ENCODE results near the gene PLEKHA6. TPM values are rescaled to one million over a fixed set of nuclear protein-coding genes. Genes with fewer than 3 reads are reported as not detected.

The PLEKHA6 gene
- total RNA-seq, 1 experiment from 2014 or later: 0.07 TPM

- no peak for DNase-seq (ENCODE audit: extremely low read depth, low read depth)
These were observed 137.5 kb downstream of the PLEKHA6 start for GRCh38 chr1:204222006-204222763.

- DNase-seq (ENCODE audit: extremely low read depth, low read depth): no peak
These were observed 138.5 kb downstream of the PLEKHA6 start for GRCh38 chr1:204221271-204221670.

- DNase-seq (ENCODE audit: extremely low read depth, low read depth): no peak
These were observed 139.6 kb downstream of the PLEKHA6 start for GRCh38 chr1:204219971-204220616.

GRCh38 chr1:204218552-204218951, 141.2 kb downstream of the PLEKHA6 start:
- no peak for DNase-seq (ENCODE audit: extremely low read depth, low read depth)

DNA sequence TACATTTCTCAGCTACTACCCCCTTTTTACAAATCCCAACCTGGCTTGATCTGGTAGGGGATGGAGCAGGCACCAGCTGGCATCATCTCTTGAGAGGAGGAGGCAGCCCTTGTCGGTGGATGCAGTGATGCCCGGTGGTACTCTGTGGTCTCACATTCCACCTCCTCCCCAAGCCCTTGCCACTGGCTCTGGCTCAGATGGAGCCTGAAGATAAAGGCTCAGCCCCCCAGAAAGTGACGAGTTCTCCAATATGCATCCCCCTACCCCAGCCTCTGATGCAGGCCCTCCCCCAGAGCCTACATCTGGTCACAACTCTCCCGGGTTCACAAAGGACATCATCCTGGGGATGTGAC, 142.1 kb downstream of the PLEKHA6 start:
- DNase-seq (ENCODE audit: extremely low read depth, low read depth): no peak

DNA sequence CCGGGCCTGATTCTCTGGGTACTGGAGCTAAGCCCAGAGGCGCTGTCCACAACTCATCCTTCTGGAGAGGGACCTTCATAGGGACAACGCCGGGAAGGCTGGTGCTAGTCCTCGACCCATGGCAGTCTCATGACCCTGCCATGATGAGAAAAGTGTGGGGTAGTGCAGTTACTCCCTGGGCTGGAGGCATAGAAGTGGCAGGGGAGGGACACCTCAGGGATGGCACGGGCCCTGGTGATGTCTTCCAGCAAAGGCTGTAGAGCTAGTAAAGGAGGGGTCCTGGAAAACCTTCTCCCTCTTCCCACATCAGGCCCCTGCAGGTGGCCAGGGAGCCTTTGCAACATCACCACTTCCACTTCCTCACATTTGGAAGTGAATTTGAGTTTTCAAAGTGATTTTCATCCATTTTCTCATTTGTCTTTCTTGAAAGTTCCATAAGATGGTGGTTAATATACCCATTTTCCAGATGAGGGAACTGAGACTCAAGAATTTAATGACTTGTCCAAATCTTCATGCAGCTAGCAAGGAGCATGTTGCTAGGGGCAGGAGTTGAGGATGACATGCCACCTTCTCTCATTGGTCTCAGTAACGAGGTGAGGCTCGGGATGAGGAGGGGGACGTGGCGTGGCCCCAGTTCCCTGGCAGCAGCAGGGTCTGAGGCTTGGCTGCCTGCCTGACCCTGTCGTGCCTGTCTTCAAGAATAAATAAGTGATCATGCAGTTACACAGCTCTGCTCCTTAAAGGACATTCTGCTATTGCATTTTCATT, 142.7 kb downstream of the PLEKHA6 start:
- DNase-seq (ENCODE audit: extremely low read depth, low read depth): no peak

- DNase-seq (ENCODE audit: extremely low read depth, low read depth): no peak
These were observed 143.5 kb downstream of the PLEKHA6 start for GRCh38 chr1:204216236-204216635.

GRCh38 chr1:204213668-204214662, 145.8 kb downstream of the PLEKHA6 start, which contains the start of gene GOLT1A:
Gene GOLT1A (minus strand): TSS chr1:204213988. CDS start chr1:204213906, 82 bp downstream.
- DNase-seq (ENCODE audit: extremely low read depth, low read depth): peak; percentile 71

- no peak for DNase-seq (ENCODE audit: extremely low read depth, low read depth)
These were observed 147.0 kb downstream of the PLEKHA6 start for GRCh38 chr1:204212715-204213114.

DNA sequence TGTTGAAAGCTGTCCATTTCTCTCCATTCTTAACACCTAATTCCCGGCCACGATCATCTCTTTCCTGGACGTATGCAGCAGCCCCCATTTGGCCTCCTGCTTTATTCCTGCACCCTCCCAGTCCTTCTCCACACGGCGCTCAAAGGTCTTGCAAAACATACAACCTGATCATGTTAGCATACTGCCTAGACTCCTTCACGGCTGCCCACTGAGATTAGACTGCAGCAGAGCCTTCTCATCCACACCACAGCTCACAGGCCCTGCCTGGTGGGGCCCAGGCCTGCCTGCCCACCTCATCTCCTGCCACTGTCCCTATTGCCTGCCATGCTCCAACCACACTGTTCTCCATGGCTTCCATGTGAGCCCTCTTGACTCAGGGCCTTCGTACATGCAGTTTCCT, 148.7 kb downstream of the PLEKHA6 start:
- DNase-seq (ENCODE audit: extremely low read depth, low read depth): no peak

GRCh38 chr1:204207136-204207616, 152.6 kb downstream of the PLEKHA6 start:
- peak; percentile 34 for DNase-seq (ENCODE audit: extremely low read depth, low read depth)

- no peak for DNase-seq (ENCODE audit: extremely low read depth, low read depth)
These were observed 153.6 kb downstream of the PLEKHA6 start for GRCh38 chr1:204206121-204206520.

DNA sequence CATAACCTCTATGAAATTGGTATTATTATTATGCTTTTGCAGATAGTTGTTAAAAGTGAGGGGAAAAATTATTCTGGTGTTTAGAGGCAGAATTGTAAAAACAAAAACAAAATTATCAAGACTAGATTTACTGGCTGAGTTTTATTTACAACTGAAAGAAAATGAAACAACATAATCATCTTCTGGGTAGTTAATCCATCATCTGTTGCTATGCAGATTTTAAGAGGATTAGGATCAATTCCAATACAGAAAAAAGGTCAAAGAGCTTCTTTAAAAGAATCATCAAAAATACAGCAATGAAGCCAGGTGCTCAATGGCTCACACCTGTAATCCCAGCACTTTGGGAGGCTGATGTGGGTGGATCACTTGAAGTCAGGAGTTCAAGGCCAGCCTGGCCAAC, 154.2 kb downstream of the PLEKHA6 start:
- DNase-seq (ENCODE audit: extremely low read depth, low read depth): no peak

DNA sequence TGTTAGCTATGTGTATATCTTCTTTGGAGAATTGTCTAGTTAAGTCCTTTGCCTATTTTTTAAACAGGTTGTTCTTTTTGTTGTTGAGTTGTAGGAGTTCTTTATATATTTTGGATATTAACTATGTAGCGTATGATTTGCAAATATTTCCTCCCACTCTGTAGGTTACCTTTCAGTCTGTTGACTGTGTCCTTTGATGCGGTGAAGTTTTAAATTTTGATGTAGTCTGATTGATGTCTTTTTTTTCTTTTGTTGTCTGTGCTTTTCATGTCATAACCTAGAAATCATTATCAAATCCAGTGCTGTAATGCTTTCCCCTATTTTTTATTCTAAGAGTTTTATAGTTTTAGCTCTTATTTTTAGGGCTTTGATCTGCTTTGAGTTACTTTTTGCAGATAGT, 154.8 kb downstream of the PLEKHA6 start:
- no peak for DNase-seq (ENCODE audit: extremely low read depth, low read depth)

DNA sequence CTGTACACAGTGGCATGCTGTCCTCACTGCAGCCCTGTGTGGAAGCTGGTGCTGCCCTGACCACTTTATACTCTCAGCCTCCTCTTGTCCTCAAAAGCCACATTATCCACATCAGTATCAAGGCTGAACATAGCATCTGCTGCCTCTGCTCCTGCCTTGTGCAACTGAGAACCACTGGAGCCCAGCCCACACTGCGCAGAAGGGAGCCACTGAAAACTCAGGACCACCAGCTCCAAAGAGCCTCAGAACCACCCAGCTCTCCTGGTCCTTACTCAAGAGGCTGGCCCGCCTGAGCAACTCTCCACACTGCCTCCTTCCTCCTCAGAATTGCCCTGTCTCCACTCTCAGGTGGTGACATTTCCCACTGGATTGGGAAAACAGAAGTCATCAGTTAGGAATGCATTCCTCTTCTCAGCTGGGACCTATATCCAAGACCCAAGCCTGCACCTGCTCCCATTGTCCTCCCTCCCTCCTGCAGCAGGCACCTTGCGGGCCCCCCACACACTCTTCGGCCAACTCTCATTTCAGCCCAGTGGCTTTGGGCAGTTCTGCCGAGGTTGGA, 156.4 kb downstream of the PLEKHA6 start:
- no peak for DNase-seq (ENCODE audit: extremely low read depth, low read depth)

GRCh38 chr1:204202481-204202880, 157.2 kb downstream of the PLEKHA6 start:
- DNase-seq (ENCODE audit: extremely low read depth, low read depth): no peak

- no peak for DNase-seq (ENCODE audit: extremely low read depth, low read depth)
These were observed 158.2 kb downstream of the PLEKHA6 start for GRCh38 chr1:204201348-204202040.

GRCh38 chr1:204199579-204199978, 160.2 kb downstream of the PLEKHA6 start:
- DNase-seq (ENCODE audit: extremely low read depth, low read depth): no peak

All from NCI-H460 (cell line).